Activated CD4-positive, alpha-beta T cell treated with anti-CD3 and anti-CD28 coated beads for 36 hours (primary cell): Measurements from ENCODE around the gene UQCRC1. TPM values are rescaled to one million over a fixed set of nuclear protein-coding genes. Genes with fewer than 3 reads are reported as not detected.

Experiments used
- ATAC-seq: fragments of 200-7000 bp; cut with Tn5 transposase; one replicate; pipeline ENCODE4 v1.10.0; 2021; ENCODE audit warnings: mild to moderate bottlenecking, moderate library complexity
- CTCF ChIA-PET: fragments of 350-600 bp; sonication (Branson Sonifier 250); formaldehyde crosslinking; loops from one replicate; lab custom pipeline; 2021; ENCODE audit warnings: antibody characterized with exemption; lab: Charles Lee
- POLR2A ChIA-PET: fragments of 350-600 bp; sonication (Branson Sonifier 250); formaldehyde crosslinking; loops from one replicate; lab custom pipeline; 2021; ENCODE audit warnings: antibody characterized with exemption, inconsistent platforms; lab: Charles Lee
- DNase-seq: peaks from one replicate; pipeline ENCODE4 v3.0.0-alpha.2; 2020
- H3K27ac Mint-ChIP-seq: one replicate; pipeline ENCODE4 v1.8.0; 2021; ENCODE audit warnings: mixed read lengths
- H3K27me3 Mint-ChIP-seq: one replicate; pipeline ENCODE4 v1.8.0; 2021; ENCODE audit warnings: mixed read lengths
- H3K36me3 Mint-ChIP-seq: one replicate; pipeline ENCODE4 v1.8.0; 2021; ENCODE audit warnings: low read depth, mixed read lengths
- H3K4me1 Mint-ChIP-seq: one replicate; pipeline ENCODE4 v1.8.0; 2021; ENCODE audit warnings: mixed read lengths
- H3K4me3 Mint-ChIP-seq: one replicate; pipeline ENCODE4 v1.8.0; 2021; ENCODE audit warnings: mild to moderate bottlenecking, moderate library complexity, mixed read lengths
- H3K9me3 Mint-ChIP-seq: one replicate; pipeline ENCODE4 v1.8.0; 2021; ENCODE audit warnings: low read depth, mixed read lengths
- intact Hi-C, 2 experiments: fragments of 100-400 bp; cut with DNase I in 1 of 2; cut with micrococcal nuclease in 1 of 2; formaldehyde crosslinking; loops; one replicate each; pipeline versions ENCODE4 v1.14.2 to v1.15.1; 2022 to 2024; cut with DNase I, micrococcal nuclease
- total RNA-seq, 2 experiments: library from RNA; stranded (reverse); gene quantifications; one replicate each; pipeline ENCODE4 v1.2.3, GENCODE V29; 2021

Gene UQCRC1
- total RNA-seq, 2 experiments from 2014 or later = 205 to 231 TPM

GRCh38 chr3:48562367-48563095 lies 46.9 kb downstream of the UQCRC1 start:
- ChIA-PET POLR2A (interaction anchor here (0.6 kb wide), 1 partner anchor 426 kb away, joined by 4 read pairs; no protein-coding TSS in a partner anchor), CTCF (interaction anchor here (1.1 kb wide), 1 partner anchor 126 kb away, joined by 3 read pairs; no protein-coding TSS in a partner anchor)
- no peak overlapping the region for H3K4me3 Mint-ChIP-seq
- H3K27me3 Mint-ChIP-seq = no peaks in the 10 kb centered on the region
- DNase-seq (no peak), ATAC-seq (no peak)
- intact Hi-C loops = no loop called here
- no peak overlapping the region for H3K27ac Mint-ChIP-seq
- H3K9me3 Mint-ChIP-seq = no peaks in the 10 kb centered on the region
- peaks cover 9% of the 10 kb centered on the region for H3K4me1 Mint-ChIP-seq
- no peaks in the 10 kb centered on the region for H3K36me3 Mint-ChIP-seq

- Mint-ChIP-seq H3K36me3 (peaks cover 4% of the 10 kb centered on the region), H3K4me3 (no peak overlapping the region), H3K27me3 (no peaks in the 10 kb centered on the region), H3K27ac (no peak overlapping the region), H3K4me1 (peaks cover 9% of the 10 kb centered on the region), H3K9me3 (no peaks in the 10 kb centered on the region)
- no peak for ATAC-seq
- CTCF ChIA-PET = interaction anchor here (0.5 to 1.0 kb wide), 2 partner anchors 95 to 125 kb away, joined by 3 to 6 read pairs; no protein-coding TSS in a partner anchor
- intact Hi-C loops = no loop called here
- DNase-seq = peak; percentile 40
- POLR2A ChIA-PET = no interaction called here
These were observed 48.3 kb downstream of the UQCRC1 start for GRCh38 chr3:48561045-48561736.

- H3K4me3 Mint-ChIP-seq = no peak overlapping the region
- POLR2A ChIA-PET = no interaction called here
- H3K9me3 Mint-ChIP-seq = no peaks in the 10 kb centered on the region
- CTCF ChIA-PET = interaction anchor here (0.5 to 5.0 kb wide), 3 partner anchors 74 to 124 kb away, joined by 3 to 43 read pairs (median 6); partner anchors contain the start of gene SLC26A6
- H3K27ac Mint-ChIP-seq = no peak overlapping the region
- ATAC-seq (no peak), DNase-seq (no peak)
- intact Hi-C loops = no loop called here
- no peaks in the 10 kb centered on the region for H3K27me3 Mint-ChIP-seq
- H3K36me3 Mint-ChIP-seq = peaks cover 4% of the 10 kb centered on the region
- peaks cover 13% of the 10 kb centered on the region for H3K4me1 Mint-ChIP-seq
These were observed 48.8 kb downstream of the UQCRC1 start for GRCh38 chr3:48560648-48561018.

- Mint-ChIP-seq H3K27me3 (no peaks in the 10 kb centered on the region), H3K27ac (peak overlapping the region; percentile 79), H3K4me1 (peaks cover 23% of the 10 kb centered on the region), H3K36me3 (peaks cover 11% of the 10 kb centered on the region), H3K4me3 (peak overlapping the region; percentile 5), H3K9me3 (no peaks in the 10 kb centered on the region)
- intact Hi-C loops = loop anchor here (1.0 to 10.0 kb wide), 12 partner anchors 49 to 534 kb away; partner anchors contain the start of genes UQCRC1 (in 2 of the 2), ARIH2 (in 1 of the 2), NCKIPSD (in 1 of the 2) and NME6 (in 1 of the 2)
- ATAC-seq (no peak), DNase-seq (no peak)
- ChIA-PET CTCF (interaction anchor here (0.6 to 5.0 kb wide), 21 partner anchors 9 to 1052 kb away, joined by 3 to 43 read pairs (median 4); partner anchors contain the start of genes CCDC51, SLC26A6, TMA7 and UQCRC1), POLR2A (interaction anchor here (1.0 kb wide), 1 partner anchor 119 kb away, joined by 4 read pairs; the partner anchor contains the start of gene CCDC51)
These were observed 50.8 kb downstream of the UQCRC1 start for GRCh38 chr3:48558493-48559134.

- DNase-seq (peak; percentile 100), ATAC-seq (peak; percentile 91)
- peak within 1 kb of the TSS; percentile 93 for H3K27ac Mint-ChIP-seq
- POLR2A ChIA-PET = interaction anchor here (0.8 to 1.3 kb wide), 12 partner anchors 12 to 450 kb away, joined by 3 to 7 read pairs (median 4); partner anchors contain the start of genes ATRIP, CDC25A, IP6K2 and WDR6
- H3K9me3 Mint-ChIP-seq = no peaks in the 10 kb centered on the region
- intact Hi-C loops = loop anchor here (1.0 to 10.0 kb wide), 25 partner anchors 50 to 1176 kb away; partner anchors contain the start of genes CCDC51 (in 2 of the 2), IP6K2 (in 2 of the 2), NME6 (in 2 of the 2) and QRICH1 (in 2 of the 2)
- peak within 1 kb of the TSS; percentile 87 for H3K4me3 Mint-ChIP-seq
- H3K36me3 Mint-ChIP-seq = peaks cover 11% of the 10 kb centered on the region
- no peaks in the 10 kb centered on the region for H3K27me3 Mint-ChIP-seq
- CTCF ChIA-PET = interaction anchor here (0.5 to 5.0 kb wide), 21 partner anchors 8 to 549 kb away, joined by 3 to 43 read pairs (median 3); partner anchors contain the start of genes CCDC51, SLC26A6, TMA7 and UQCRC1
- peaks cover 23% of the 10 kb centered on the region for H3K4me1 Mint-ChIP-seq
These were observed 52.4 kb downstream of the UQCRC1 start, which contains the start of gene PFKFB4 for GRCh38 chr3:48556796-48557626. TSS of gene PFKFB4 (minus strand) at chr3:48556803. CDS start at chr3:48556777, 26 bp downstream.

- no peak for DNase-seq
- H3K27ac Mint-ChIP-seq = peak overlapping the region; percentile 80
- peaks cover 11% of the 10 kb centered on the region for H3K36me3 Mint-ChIP-seq
- H3K4me3 Mint-ChIP-seq = peak overlapping the region; percentile 87
- intact Hi-C loops = loop anchor here (1.0 to 10.0 kb wide), 15 partner anchors 51 to 1175 kb away; partner anchors contain the start of genes ARIH2 (in 1 of the 2), ATRIP (in 1 of the 2), CCDC51 (in 1 of the 2) and CDC25A (in 1 of the 2)
- CTCF ChIA-PET = interaction anchor here (0.5 to 5.0 kb wide), 17 partner anchors 7 to 550 kb away, joined by 3 to 43 read pairs (median 3); partner anchors contain the start of genes CCDC51, SLC26A6, TMA7 and ZNF589
- peaks cover 23% of the 10 kb centered on the region for H3K4me1 Mint-ChIP-seq
- POLR2A ChIA-PET = interaction anchor here (0.5 to 1.3 kb wide), 13 partner anchors 11 to 451 kb away, joined by 3 to 7 read pairs (median 4); partner anchors contain the start of genes ATRIP, CDC25A, IP6K2 and WDR6
- no peak for ATAC-seq
- no peaks in the 10 kb centered on the region for H3K9me3 Mint-ChIP-seq
- no peaks in the 10 kb centered on the region for H3K27me3 Mint-ChIP-seq
These were observed 53.3 kb downstream of the UQCRC1 start for GRCh38 chr3:48555949-48556795.

- POLR2A ChIA-PET = no interaction called here
- no peak for ATAC-seq
- peaks cover 23% of the 10 kb centered on the region for H3K4me1 Mint-ChIP-seq
- peak overlapping the region; percentile 87 for H3K4me3 Mint-ChIP-seq
- intact Hi-C loops = loop anchor here (5.0 to 10.0 kb wide), 6 partner anchors 52 to 537 kb away; partner anchors contain the start of genes ARIH2 (in 1 of the 2), NME6 (in 1 of the 2), QRICH1 (in 1 of the 2) and UQCRC1 (in 1 of the 2)
- DNase-seq = no peak
- no peaks in the 10 kb centered on the region for H3K27me3 Mint-ChIP-seq
- H3K27ac Mint-ChIP-seq = peak overlapping the region; percentile 67
- CTCF ChIA-PET = interaction anchor here (1.0 to 5.0 kb wide), 4 partner anchors 80 to 119 kb away, joined by 3 to 43 read pairs (median 11); partner anchors contain the start of genes CCDC51, SLC26A6 and TMA7
- H3K9me3 Mint-ChIP-seq = no peaks in the 10 kb centered on the region
- peaks cover 13% of the 10 kb centered on the region for H3K36me3 Mint-ChIP-seq
These were observed 54.1 kb downstream of the UQCRC1 start for GRCh38 chr3:48555231-48555948.

- Mint-ChIP-seq H3K27ac (no peak overlapping the region), H3K4me3 (peak overlapping the region; percentile 87), H3K4me1 (peaks cover 23% of the 10 kb centered on the region), H3K9me3 (no peaks in the 10 kb centered on the region), H3K36me3 (peaks cover 14% of the 10 kb centered on the region), H3K27me3 (no peaks in the 10 kb centered on the region)
- ChIA-PET CTCF (interaction anchor here (0.5 to 2.6 kb wide), 9 partner anchors 14 to 527 kb away, joined by 3 to 12 read pairs (median 3); no protein-coding TSS in a partner anchor), POLR2A (no interaction called here)
- intact Hi-C loops = loop anchor here in 1 of 2 experiments (10.0 kb wide), 2 partner anchors 249 to 289 kb away; partner anchors contain the start of gene NME6
- no peak for DNase-seq
- ATAC-seq = no peak
These were observed 55.3 kb downstream of the UQCRC1 start for GRCh38 chr3:48553886-48554845.
